EL (cell line): Measurements from ENCODE around the gene HYCC1.
"Not testable (repeated sequence)": the region's sequence is repeated elsewhere in the genome, so short reads cannot be mapped to it uniquely, and the experiment has no call there.

Experiments used
- DNase-seq: peaks from one replicate; pipeline ENCODE4 v3.0.0-alpha.2; 2016

Gene HYCC1

DNA sequence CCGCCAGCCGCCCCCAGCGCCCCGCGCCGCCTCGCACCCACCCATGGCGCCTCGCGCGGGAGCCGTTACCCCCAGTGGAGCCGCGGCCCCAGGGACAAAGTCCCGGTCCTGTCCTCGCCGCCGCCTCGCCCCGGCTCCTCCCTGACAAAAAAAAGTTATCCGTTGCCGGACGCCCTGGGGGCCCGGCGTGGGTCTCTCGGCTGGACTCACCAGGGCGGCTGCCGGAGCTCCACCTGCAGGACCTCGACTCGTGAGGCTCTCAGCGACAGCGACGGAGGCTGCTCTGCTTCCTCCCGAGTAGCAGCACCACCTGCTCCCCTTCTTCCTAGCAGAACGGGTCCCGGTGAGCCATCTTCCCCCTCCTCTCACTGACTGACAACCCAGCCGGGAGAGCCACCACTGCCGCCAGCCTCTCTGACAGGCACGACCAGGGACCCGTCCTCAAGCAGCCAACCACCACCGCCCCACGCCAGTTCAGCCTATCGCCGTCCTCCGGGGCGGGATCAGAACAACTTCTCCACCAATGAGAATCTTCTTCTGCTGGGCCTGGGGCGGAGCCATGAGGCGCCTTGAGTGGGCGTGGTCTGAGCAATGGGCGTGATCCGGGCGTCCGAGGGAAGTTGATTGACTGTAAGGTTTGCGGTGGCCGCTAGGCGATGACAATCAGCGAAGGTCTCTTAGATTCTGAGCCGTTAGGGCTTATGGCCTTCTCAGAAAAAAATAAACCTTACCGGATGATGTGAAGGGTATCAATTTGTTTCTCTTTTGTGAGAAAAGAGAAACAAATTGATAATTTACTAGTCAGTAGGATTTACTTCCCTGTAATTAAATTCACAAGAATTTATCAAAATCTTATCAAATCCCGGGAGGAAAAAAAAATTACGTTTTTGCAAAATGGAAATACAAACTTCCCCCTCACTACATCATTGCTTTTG is at the start of gene HYCC1:
HYCC1 (minus strand) TSS at position 416 of the 935 bp plus-strand sequence. CDS start 23,019 bp downstream, outside the sequence.
- peak; percentile 99 for DNase-seq

DNA sequence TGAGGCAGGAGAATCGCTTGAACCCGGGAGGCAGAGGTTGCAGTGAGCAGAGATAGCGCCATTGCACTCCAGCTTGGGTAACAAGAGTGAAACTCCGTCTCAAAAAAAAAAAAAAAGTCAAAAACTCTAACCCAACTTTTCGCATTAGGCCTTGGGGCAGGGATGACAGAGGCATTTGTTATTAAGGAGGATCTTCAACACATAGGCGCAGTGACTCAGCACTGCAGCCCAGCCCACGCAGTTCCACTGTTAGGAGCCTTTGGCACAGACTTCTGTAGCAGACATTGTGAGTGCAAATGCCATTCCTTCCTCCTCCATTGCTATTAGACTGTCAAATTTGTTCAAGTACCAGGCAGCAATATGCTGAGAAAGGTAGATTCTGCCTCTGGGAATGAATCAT is 48.5 kb upstream of the HYCC1 start:
- DNase-seq = peak; percentile 85

DNA sequence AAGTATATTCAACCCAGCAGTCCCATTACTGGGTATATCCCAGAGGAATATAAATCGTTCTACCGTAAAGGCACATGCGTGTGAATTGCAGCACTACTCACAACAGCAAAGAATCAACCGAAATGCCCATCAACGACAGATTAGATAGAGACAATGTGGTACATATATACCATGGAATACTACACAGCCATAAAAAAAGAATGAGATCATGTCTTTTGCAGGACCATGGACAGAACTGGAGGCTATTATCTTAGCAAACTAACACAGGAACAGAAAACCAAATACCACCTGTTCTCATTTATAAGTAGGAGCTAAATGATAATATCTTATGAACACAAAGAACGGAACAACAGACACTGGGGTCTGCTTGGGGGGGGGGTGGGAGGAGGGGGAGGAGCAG is 47.4 kb upstream of the HYCC1 start:
- DNase-seq = no peak

DNA sequence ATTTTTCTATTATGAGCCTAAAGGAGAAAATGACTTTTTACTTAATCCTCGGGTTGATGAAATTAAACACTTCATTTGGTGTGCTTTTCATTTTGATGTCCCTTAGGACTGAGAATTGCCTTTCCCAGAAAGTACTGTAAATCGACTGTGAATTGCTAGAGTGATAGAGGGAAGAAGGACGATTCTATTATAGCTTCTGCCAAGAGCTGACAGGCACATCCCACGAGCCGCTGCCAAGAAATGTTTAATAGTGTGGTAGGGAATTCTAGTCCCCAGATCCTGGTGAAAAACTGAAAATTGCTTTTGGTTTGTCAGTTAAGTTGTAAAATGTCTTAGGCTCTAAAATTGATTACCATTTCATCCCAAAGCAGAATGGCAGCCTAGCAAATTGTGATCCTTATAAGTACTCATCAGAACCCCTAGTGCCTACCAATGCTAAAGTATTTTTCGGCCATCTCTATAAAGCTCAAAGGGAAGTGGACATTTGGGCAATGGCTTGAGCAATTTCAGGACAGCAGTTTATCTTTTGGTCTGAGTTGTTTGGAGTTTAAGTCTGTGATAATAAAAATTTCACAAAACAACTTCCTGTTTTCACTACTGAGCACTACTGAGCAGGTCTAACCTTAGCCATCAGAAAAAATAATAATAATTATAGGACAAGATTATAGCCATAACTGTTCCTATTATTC is 44.6 kb upstream of the HYCC1 start:
- no peak for DNase-seq

DNA sequence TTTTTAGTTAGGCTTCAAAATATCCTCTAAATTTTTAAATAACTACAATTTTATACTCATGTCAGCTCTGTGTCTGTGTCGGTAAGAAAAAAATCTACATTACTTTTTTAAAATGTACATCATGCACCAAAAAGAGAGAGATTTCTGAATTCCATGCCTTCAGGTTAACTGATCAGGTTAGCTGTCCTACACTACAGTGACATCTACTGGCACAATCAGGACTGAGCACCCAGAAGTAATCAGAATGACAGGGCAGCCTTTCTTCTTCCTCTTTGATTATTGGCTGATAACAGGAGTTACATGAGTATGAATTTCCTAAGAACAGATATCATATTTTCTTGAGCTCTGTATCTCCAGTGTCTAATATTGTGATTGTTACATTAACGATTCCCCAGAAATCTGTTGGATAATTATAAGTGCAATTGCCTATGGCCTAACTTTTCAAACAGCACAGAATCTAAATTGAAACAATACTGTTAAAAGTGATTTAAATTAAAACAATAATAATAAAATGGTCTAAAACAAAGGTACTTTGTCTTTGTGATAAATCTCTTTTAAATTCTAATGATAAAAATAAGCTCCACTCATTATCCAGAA is 41.8 kb upstream of the HYCC1 start:
- peak; percentile 70 for DNase-seq

DNA sequence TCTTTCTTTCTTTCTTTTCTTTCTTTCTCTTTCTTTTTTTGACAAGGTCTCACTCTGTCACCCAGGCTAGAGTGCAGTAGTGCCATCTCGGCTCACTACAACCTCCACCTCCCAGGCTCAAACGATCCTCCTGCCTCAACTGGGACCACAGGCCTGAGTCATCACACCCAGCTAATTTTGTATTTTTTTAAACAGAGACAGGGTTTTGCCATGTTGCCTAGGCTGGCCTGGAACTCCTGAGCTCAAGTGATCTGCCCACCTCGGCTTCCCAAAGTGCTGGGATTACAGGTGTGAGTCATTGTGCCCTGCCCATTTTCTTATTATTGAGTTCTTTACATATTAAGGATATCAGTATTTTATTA is 37.2 kb upstream of the HYCC1 start:
- DNase-seq = peak; percentile 39

DNA sequence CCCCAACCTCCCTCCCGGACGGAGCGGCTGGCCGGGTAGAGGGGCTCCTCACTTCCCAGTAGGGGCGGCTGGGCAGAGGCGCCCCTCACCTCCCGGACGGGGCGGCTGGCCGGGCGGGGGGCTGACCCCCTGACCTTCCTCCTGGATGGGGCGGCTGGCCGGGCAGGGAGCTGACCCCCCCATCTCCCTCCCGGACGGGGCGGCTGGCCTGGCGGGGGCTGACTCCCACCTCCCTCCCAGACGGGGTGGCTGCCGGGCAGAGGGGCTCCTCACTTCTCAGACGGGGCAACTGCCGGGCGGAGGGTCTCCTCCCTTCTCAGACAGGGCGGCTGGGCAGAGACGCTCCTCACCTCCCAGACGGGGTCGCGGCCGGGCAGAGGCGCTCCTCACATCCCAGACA is 32.4 kb upstream of the HYCC1 start:
- DNase-seq = not testable (repeated sequence)

DNA sequence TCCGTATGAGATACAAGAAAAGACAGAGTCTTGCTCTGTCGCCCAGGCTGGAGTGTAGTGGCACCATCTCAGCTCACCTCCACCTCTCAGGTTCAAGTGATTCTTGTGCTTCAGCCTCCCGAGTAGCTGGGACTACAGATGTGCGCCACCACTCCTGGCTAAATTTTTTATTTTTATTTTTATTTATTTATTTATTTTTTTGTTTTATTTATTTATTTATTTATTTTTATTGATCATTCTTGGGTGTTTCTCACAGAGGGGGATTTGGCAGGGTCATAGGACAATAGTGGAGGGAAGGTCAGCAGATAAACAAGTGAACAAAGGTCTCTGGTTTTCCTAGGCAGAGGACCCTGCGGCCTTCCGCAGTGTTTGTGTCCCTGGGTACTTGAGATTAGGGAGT is 31.2 kb upstream of the HYCC1 start:
- DNase-seq = not testable (repeated sequence)

DNA sequence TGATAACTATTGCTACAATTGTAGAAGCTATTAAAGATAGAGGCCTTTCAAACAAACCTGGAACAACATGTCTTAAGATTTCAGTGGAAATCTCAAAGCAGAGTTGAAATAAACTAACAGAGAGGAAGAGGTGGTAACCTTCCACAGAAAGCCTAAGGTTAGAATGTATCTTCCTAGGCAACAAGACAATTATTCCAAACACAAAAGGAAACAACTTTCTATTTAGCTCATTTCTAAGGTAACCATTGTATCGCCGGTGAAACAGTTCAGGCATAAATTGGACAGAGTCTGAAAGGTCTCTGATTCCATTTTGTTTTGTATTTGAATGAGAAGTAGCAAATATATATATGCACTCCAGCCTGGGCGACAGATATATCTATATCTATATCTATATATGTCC is 30.7 kb upstream of the HYCC1 start:
- no peak for DNase-seq

DNA sequence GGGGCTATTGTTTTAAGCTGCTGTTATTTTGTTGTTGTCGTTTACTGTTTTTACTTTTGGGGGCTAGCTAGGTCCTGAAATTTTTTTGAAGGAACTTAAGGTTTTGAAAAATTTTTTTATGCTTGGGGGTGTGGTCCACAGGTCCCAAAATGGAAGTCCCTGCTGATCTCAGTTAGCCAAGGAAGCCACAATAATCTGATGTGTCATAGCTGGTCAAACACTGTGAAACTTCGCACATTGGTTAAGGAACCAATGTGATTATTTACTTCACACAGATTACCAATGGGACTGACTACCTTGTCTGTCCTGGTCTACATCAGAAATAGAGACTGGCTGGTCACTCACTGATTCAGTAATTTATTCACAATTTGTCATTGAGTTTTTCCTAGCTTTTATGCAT is 29.5 kb upstream of the HYCC1 start:
- DNase-seq = peak; percentile 14

DNA sequence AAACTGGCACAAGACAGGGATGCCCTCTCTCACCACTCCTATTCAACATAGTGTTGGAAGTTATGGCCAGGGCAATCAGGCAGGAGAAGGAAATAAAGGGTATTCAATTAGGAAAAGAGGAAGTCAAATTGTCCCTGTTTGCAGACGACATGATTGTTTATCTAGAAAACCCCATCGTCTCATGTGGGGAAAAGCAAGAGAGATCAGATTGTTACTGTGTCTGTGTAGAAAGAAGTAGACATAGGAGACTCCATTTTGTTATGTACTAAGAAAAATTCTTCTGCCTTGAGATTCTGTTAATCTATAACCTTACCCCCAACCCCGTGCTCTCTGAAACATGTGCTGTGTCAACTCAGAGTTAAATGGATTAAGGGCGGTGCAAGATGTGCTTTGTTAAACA is 25.7 kb upstream of the HYCC1 start:
- DNase-seq = not testable (repeated sequence)

DNA sequence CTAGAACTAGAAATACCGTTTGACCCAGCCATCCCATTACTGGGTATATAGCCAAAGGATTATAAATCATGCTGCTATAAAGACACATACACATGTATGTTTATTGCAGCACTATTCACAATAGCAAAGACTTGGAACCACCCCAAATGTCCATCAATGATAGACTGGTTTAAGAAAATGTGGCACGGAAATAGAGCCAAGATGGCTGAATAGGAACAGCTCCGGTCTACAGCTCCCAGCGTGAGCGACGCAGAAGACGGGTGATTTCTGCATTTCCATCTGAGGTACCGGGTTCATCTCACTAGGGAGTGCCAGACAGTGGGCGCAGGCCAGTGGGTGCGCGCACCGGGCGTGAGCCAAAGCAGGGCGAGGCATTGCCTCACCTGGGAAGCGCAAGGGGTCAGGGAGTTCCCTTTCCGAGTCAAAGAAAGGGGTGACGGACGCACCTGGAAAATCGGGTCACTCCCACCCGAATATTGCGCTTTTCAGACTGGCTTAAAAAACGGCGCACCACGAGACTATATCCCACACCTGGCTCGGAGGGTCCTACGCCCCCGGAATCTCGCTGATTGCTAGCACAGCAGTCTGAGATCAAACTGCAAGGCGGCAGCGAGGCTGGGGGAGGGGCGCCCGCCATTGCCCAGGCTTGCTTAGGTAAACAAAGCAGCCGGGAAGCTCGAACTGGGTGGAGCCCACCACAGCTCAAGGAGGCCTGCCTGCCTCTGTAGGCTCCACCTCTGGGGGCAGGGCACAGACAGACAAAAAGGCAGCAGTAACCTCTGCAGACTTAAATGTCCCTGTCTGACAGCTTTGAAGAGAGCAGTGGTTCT is 21.8 kb upstream of the HYCC1 start:
- not testable (repeated sequence) for DNase-seq

DNA sequence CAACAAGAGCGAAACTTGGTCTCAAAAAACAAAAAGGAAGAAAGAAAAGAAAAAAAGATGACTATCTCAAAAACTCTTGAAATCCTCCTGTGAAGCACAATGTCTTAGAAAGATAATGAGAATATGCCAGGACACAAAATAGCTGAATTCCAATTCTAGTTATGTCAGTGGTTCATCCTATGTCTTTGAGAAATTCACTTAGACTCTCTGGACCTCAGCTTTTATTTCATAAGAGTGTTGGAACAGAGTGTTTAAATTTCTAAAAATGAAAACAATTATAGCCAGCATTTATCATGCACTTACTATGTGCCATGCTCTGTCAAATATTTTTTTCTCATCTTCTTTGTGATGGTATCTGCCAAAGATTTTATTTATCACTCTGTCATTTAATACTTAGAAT is 13.3 kb upstream of the HYCC1 start:
- DNase-seq = no peak

DNA sequence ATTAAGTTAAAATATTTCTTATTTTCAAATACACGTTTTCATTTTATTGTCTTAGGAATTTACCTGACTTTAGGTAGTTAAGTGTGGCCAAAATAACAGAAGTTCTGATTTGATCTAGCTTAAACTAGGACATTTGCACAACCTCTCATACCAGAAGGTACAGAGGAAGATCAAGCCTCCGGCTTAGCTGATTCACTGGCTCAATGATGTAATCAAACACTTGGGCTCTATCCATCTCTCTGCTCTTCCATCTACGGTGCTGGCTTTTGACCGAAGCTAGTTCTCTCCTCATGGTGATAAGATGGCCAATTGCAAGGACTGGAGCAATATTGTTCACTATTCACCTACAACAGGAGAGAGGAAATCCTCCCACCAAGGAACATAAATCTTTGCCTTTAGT is 12.2 kb upstream of the HYCC1 start:
- DNase-seq = no peak

DNA sequence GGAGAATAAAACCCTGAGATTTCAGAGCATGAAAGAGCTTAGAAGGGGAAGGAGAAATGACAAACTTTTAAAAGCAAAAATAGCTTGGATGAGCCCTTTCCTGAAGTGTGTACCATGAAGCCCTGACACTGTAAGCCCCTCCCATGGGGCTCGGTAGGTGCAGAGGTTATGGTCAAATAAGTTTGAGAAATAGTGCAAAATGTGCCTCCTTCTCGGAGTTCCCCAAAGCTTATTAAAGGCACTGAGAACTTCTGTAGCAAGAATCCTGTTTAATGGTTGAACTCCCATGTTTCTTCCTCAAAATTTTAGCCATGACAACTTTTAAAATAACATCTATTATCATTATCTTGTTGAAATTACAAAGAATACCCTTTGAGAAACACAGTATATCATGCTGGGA is 10.5 kb upstream of the HYCC1 start:
- DNase-seq = no peak

DNA sequence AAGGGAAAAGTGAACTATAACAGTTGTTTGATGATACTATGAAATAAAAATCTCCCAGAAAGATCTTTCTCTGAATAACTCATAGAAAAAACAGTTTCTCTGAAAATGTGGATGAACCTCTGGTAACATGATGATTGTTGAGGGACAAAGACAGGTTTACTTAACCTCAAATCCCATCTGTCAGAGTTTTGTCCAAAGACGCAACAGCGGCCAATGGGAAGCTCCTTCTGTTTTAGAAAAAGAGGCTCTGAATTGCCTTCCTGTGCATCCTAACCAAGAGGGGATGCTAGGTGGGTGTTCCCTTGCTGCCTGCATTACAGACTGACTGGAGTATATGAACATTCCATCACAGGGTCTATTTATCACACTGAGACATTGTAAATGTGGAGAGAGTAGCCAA is 8.9 kb upstream of the HYCC1 start:
- no peak for DNase-seq

DNA sequence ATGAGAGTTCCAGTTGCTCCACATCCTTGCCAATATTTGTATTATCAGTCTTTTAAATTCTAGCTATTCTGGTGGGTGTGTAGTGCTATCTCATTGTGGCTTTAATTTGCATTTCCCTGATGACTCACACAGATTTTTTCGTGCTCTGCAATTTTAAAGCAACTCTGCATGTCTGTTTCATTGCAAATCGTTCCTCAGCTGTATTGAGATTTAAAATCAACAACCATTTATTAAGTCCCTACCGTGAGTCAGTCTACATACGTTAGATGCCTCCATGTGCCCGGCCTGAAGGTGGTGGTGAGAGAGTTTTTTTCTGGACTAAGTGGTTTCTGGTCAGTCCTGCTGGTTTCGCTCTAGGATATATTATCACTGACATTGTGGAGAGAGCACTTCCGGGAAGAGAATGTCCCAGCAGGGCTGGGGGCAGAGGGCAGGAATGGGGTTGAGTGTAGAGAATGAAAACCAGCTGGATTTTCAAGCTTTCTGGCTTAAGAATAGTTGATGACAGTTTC is 8.4 kb upstream of the HYCC1 start:
- peak; percentile 90 for DNase-seq

DNA sequence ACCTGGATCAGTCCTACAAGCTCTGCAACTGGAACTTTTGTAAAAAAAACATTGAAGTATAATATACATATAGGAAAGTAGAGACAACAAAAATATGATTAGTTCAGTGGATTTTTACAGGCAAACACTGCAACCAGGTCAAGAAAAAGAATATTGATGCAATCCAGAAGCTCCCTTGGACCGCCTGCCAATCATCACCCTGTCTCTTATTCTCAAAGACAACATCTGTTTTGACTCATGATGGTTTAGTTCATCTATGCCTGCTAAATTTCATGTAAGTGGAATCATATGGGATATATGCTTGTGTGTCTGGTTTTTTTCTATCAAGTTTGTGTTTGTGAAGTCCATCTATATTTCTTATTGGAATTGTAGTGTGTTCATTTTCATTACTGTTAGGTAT is 7.7 kb upstream of the HYCC1 start:
- no peak for DNase-seq

DNA sequence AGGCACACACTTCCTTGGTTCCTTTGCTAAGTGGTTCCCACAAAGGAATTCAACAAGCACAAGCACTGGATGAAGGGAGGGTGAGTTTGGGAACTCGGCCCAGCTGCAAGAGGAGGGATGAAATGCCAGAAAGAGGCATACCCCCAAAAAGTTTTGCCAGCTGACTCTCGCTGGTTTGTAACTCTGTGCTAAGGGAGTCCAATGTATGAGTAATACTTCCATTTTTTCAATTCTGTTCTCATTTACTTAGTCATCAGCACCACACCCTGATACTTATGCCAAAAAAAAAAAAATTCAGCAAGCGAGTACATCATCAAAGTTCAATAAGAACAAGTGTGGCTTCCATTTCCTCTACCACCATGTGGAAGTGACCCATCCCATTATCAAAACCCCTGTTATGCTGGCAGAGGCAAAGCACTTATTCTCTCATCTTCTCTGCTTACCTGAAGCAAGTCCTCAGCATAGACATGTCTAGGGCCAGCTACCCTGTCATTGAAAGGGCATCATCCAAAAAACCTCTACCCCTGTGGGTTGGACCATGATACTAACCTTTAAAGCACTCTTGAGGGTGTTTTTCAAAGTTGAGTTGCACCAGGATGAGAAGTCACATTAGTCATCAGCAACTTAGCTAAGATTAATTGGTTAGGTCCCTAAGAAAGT is 6.9 kb upstream of the HYCC1 start:
- peak; percentile 91 for DNase-seq

DNA sequence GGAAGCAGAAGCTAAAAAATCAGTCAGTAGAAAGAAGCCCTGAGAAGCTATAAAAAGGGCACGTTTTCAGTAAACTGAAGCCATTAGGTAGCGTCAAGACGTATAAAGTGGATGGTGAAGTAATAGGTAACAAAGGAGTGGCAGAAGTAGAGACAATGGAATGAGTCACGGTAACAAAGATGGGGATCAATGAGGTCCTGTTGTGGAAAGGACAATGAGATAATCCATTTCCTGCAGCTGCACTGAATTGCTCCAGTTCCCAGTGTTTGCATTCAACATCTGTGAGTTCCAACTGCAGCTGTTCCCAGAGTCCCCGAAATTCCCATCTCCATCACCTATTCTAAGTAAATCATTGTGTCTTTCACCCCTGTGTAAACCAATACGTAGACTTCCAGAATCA is 4.8 kb upstream of the HYCC1 start:
- DNase-seq = no peak

DNA sequence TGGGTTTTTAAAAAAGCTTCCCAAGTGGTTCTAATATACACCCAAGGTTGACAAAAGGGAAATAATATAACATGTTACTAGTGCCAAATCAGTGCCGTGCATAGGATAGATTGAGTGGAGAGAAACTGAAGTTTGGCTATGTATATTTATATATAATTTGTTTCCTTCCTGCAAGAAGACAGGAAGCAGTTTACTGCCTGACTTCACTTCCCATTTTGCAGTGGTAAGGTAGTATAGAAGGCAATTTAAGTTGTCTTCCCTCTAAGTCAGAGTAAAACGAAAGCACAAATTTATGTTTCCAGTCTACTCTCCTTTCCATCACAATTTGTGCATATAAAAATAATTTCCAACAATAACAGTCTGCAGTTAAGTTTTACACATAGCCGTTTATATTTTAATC is 3.4 kb upstream of the HYCC1 start:
- DNase-seq = no peak
